Calu3 (cell line): ENCODE data around the gene GPI. TPM values are rescaled to one million over a fixed set of nuclear protein-coding genes. Genes with fewer than 3 reads are reported as not detected.

Experiments used
- BruUV-seq: library from RNA; stranded (reverse); fragments of 400-500 nt; replicated peaks from 2 replicates; lab custom pipeline; 2021; lab: Mats Ljungman, UMichigan
- CTCF ChIA-PET: fragments of 300-600 bp; sonication (Branson Sonifier 250); formaldehyde crosslinking; loops from one replicate; lab custom pipeline; 2022; ENCODE audit warnings: antibody characterized with exemption; lab: Charles Lee
- DNase-seq: peaks from one replicate; pipeline ENCODE4 v3.0.0; 2022
- H3K27ac Mint-ChIP-seq: one replicate; pipeline ENCODE4 v1.8.0; 2022; ENCODE audit warnings: mixed read lengths; ENCODE audit not compliant: unreplicated experiment
- H3K27me3 Mint-ChIP-seq: one replicate; pipeline ENCODE4 v1.8.0; 2022; ENCODE audit warnings: mixed read lengths; ENCODE audit not compliant: unreplicated experiment
- H3K36me3 Mint-ChIP-seq: one replicate; pipeline ENCODE4 v1.8.0; 2022; ENCODE audit warnings: mild to moderate bottlenecking, moderate library complexity, mixed read lengths; ENCODE audit not compliant: insufficient read depth, unreplicated experiment
- H3K4me1 Mint-ChIP-seq: one replicate; pipeline ENCODE4 v1.8.0; 2022; ENCODE audit warnings: mild to moderate bottlenecking, low read depth, mixed read lengths; ENCODE audit not compliant: unreplicated experiment
- H3K4me3 Mint-ChIP-seq: one replicate; pipeline ENCODE4 v1.8.0; 2022; ENCODE audit warnings: mild to moderate bottlenecking, low read depth, moderate library complexity, mixed read lengths; ENCODE audit not compliant: unreplicated experiment
- H3K9me3 Mint-ChIP-seq: one replicate; pipeline ENCODE4 v1.8.0; 2022; ENCODE audit warnings: low read depth, mixed read lengths; ENCODE audit not compliant: unreplicated experiment
- intact Hi-C: fragments of 100-400 bp; cut with micrococcal nuclease; formaldehyde crosslinking; loops from one replicate; pipeline ENCODE4 v1.10.0; 2022; ENCODE audit not compliant: unreplicated experiment
- total RNA-seq: library from RNA; stranded (reverse); gene quantifications from 2 replicates; pipeline ENCODE4 v1.2.3, GENCODE V29; 2022
- TF ChIP-seq, protein P1 (sequence below): fragments of 200-600 bp; IDR thresholded peaks from one replicate; pipeline ENCODE4 v1.8.0; 2022; ENCODE audit warnings: antibody characterized with exemption; ENCODE audit not compliant: unreplicated experiment

Gene GPI
- total RNA-seq, 1 experiment from 2014 or later = 375 TPM

DNA sequence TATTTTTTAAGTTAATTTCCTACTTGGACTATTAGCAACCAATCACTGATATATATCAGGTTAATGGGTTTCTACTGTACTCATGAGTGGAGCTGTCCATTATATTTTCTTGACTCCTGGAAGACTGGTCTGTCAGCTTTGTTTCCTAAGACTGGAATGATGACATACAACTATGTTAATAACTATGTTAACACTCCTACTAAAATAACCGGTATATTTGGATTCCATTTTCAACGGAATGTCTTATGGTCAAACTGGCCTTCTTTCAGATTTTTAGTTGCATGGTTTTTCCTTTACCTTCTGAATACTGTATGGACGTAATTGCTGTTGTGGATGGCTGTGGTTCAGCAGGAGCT, 45.8 kb upstream of the GPI start:
- Mint-ChIP-seq H3K27ac (no peak overlapping the region), H3K36me3 (peaks cover 19% of the 10 kb centered on the region), H3K4me1 (peaks cover 38% of the 10 kb centered on the region), H3K9me3 (no peaks in the 10 kb centered on the region), H3K4me3 (no peak overlapping the region), H3K27me3 (no peaks in the 10 kb centered on the region)
- TF ChIP-seq, protein P1, sequence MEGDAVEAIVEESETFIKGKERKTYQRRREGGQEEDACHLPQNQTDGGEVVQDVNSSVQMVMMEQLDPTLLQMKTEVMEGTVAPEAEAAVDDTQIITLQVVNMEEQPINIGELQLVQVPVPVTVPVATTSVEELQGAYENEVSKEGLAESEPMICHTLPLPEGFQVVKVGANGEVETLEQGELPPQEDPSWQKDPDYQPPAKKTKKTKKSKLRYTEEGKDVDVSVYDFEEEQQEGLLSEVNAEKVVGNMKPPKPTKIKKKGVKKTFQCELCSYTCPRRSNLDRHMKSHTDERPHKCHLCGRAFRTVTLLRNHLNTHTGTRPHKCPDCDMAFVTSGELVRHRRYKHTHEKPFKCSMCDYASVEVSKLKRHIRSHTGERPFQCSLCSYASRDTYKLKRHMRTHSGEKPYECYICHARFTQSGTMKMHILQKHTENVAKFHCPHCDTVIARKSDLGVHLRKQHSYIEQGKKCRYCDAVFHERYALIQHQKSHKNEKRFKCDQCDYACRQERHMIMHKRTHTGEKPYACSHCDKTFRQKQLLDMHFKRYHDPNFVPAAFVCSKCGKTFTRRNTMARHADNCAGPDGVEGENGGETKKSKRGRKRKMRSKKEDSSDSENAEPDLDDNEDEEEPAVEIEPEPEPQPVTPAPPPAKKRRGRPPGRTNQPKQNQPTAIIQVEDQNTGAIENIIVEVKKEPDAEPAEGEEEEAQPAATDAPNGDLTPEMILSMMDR = no peak
- no TSS peak for BruUV-seq
- intact Hi-C loops = no loop called here
- CTCF ChIA-PET = interaction anchor here (0.9 to 1.2 kb wide), 4 partner anchors 27 to 114 kb away, joined by 3 read pairs; no protein-coding TSS in a partner anchor
- DNase-seq = no peak

DNA sequence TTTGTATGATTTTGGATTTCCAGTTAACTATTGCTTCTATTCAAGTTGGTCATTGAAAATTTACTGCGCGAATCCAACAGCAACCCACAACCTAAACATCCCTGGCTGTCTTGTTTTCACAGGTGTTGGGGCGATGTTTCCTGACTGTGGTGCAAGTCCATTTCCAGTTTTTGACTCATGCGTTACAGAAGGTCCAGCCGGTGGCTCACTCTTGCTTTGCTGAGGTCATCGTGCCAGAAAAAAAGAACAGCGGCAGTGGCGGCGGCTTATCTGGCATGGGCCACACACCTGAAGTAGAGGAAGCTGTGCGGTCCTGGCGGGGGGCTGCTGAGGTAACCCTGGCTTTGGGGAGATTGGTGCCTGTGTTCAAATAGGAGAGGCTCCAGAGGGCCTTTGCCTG, 45.2 kb upstream of the GPI start:
- CTCF ChIA-PET = interaction anchor here (0.9 to 1.1 kb wide), 3 partner anchors 28 to 114 kb away, joined by 3 read pairs; no protein-coding TSS in a partner anchor
- Mint-ChIP-seq H3K36me3 (peaks cover 19% of the 10 kb centered on the region), H3K27me3 (no peaks in the 10 kb centered on the region), H3K27ac (no peak overlapping the region), H3K4me3 (no peak overlapping the region), H3K9me3 (no peaks in the 10 kb centered on the region), H3K4me1 (peaks cover 38% of the 10 kb centered on the region)
- TF ChIP-seq, protein P1 = no peak
- DNase-seq = no peak
- intact Hi-C loops = no loop called here
- BruUV-seq = no TSS peak

DNA sequence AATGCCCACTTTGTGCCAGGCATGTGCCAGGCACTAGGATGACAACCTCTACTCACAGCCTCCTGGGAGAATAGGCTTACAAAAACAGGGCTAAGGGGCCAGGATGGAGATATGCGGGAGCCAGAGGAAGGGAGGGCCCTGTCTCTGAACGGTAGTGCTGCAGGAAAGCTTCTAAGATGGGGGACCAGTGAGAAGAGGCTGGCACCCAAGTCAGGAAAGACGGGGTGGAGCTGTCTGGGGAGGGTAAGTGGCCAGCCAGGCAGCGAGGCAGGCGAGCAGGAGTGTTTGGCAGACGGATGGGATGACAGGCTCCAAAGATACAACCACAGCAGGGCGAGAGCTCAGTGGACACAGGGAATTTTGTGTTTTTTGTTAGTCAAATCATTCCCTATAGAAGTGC, 44.7 kb upstream of the GPI start:
- CTCF ChIA-PET = interaction anchor here (0.7 kb wide), 1 partner anchor 13 kb away, joined by 10 read pairs; no protein-coding TSS in a partner anchor
- Mint-ChIP-seq H3K27me3 (no peaks in the 10 kb centered on the region), H3K27ac (no peak overlapping the region), H3K4me1 (peaks cover 38% of the 10 kb centered on the region), H3K36me3 (peaks cover 23% of the 10 kb centered on the region), H3K9me3 (no peaks in the 10 kb centered on the region), H3K4me3 (no peak overlapping the region)
- BruUV-seq = no TSS peak
- no peak for DNase-seq
- intact Hi-C loops = no loop called here
- TF ChIP-seq, protein P1 = no peak

DNA sequence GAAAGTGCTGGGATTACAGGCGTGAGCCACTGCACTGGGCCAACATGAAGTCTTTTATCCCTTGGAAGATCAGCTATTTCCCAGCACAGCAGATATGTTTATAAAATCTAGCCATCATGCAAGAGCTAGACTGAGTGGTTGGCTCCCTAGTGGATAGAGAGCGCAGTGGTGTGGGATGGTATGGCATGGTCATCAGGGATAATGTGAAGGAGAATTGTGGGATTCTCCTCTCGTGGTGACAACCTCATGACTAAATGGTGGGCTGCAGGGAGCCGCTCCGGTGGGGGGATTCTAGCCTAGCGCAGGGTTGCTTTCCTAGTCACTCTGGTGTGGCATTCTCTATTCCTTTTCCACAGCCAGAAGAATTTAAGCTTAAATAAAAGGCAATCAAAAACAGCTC, 43.3 kb upstream of the GPI start:
- H3K36me3 Mint-ChIP-seq = peaks cover 23% of the 10 kb centered on the region
- no peak for DNase-seq
- no TSS peak for BruUV-seq
- H3K4me3 Mint-ChIP-seq = no peak overlapping the region
- CTCF ChIA-PET = interaction anchor here (0.6 kb wide), 1 partner anchor 8 kb away, joined by 4 read pairs; no protein-coding TSS in a partner anchor
- intact Hi-C loops = no loop called here
- no peak overlapping the region for H3K27ac Mint-ChIP-seq
- no peaks in the 10 kb centered on the region for H3K27me3 Mint-ChIP-seq
- H3K9me3 Mint-ChIP-seq = no peaks in the 10 kb centered on the region
- TF ChIP-seq, protein P1 = no peak
- H3K4me1 Mint-ChIP-seq = peaks cover 33% of the 10 kb centered on the region
